Stimulated activated CD4-positive, alpha-beta T cell treated with anti-CD3 and anti-CD28 coated beads, Interleukin-4, amount 100 ng/mL, for 1 hour (primary cell): Measurements from ENCODE around the gene SFTPA2.
"Not testable (repeated sequence)": the region's sequence is repeated elsewhere in the genome, so short reads cannot be mapped to it uniquely, and the experiment has no call there.

Source experiments
- DNase-seq: peaks from one replicate; pipeline ENCODE4 v3.0.0-alpha.2; 2020

SFTPA2 gene

DNA sequence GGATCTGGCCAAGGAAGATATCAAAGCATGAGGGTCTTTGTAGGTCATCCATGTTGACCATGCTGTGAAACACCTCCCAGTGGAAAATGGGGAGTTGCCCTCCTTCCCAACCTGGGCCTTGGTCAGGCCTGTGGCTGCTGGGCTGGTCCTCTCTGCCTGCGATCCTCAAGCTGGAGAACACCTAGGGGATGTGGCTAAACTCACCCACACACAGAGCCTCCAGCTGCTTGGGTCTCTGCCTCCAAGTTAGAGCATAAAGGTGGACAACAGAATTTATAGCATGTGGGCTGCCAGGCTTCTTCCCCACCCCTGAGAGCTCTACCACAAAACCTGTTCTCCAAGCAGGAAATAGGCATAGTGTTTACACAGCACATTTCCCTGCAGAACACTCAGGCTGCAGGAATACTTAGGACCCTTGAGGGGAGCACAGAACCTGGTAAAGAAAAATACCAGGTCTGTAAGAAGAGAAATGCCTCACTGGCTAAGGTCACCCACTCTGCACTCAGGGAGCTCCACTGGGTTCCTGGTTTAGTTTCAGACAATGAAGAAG, at the start of gene SFTPA2:
Gene SFTPA2, minus strand, starts transcription at position 248 of the 550 bp plus-strand sequence. CDS start 924 bp downstream, outside the sequence.
- no peak for DNase-seq

- peak; percentile 27 for DNase-seq
Observed at GRCh38 chr10:79608505-79609375, 48.5 kb upstream of the SFTPA2 start.

DNA sequence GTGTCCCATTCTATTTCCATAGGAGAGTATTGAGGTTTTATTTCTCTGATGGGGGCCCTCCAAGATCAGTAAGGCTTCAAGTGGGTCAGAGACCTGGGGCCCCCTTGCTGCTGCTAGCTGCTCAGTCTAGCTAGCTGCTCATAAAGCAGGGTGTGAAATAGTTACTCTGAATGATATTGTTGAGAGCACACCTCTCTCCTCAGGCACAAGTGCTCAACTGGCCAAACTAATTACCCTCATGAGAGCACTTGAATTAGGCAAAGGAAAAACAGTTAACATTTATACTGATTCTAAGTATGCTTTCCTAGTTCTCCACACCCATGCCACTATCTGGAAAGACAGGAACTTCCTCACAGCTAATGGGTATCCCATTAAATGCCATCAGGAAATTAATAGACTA, 45.1 kb upstream of the SFTPA2 start:
- DNase-seq = no peak

- DNase-seq = no peak
Observed at GRCh38 chr10:79604294-79604693, 44.1 kb upstream of the SFTPA2 start.

- DNase-seq = no peak
Observed at GRCh38 chr10:79602953-79603352, 42.7 kb upstream of the SFTPA2 start.

DNA sequence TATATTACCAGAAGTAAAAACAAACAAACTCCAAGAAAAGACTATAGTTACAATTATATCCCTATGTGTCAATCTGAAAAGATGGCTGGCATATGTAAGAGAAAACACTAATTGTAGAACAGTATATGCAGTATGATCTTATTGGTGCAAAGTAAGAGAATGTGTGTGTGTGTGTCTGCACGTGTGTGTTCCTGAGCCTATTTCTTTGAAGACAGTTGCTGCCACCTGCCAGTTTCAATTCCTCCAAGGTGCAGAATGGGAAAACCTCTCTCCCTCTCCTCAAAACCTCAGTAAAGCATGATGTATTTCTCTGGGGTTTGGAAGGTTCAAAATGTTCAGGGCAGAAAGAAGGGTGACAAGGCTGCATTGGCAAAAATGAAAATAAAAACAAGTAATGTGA, 41.7 kb upstream of the SFTPA2 start:
- DNase-seq = no peak

- DNase-seq = not testable (repeated sequence)
Observed at GRCh38 chr10:79599644-79600043, 39.4 kb upstream of the SFTPA2 start.

DNA sequence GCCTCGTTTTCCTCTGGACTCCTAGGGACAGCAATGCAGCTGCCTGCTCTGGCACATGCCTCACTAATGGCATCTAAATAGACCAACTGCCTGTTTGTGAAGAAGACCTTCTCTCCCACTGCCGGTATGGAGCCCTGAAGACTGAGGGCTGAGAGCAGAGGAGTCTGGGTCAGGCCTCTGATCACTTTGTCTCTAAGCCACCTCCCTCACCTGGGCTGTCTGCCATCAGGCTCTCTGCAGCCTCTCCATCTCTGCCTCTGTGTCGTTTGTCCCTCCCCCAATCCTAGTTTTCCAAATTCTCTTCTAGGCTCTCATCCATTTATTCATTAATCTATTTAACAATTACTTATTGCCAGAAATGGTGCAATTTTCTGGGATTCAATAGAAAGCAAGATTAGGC, 35.3 kb upstream of the SFTPA2 start:
- no peak for DNase-seq

GRCh38 chr10:79594565-79594964, 34.4 kb upstream of the SFTPA2 start:
- not testable (repeated sequence) for DNase-seq

DNA sequence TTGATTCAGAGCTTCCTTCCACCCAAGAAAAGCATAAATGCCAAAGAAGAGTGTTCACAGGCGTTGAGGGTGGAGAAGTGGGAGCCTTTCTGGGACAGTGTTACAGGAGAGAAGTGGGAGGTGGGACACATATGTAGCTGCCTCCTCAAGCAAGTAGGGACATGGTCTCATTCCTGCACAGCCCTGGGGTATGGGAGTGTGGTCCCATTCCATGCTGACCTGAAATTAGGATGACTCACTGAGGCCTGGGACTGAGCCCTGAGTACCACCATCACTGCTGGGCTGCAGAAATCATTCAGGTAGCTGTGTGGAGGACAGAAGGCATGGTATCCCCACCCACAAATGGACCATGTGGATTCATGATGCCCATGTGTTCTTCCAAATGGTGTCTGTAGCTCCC, 33.2 kb upstream of the SFTPA2 start:
- no peak for DNase-seq

DNA sequence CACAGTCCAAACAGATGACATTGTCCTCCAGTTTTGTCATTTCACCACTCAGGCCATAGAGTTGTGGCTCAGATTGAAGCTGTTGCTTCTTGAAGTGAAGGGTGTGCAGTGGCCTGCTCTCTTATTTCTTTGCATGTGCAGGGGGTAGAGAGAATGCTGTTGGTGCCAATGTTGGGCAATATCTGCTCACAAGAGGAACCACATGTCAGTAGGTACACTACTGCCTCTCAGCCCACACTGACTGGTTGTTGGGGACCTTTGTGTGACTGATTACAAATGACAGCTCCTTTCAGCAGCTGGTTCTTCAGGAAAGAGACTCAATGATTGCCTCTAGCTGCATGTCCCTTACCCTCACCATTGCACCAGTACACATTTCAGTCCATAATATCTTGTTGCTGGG, 28.6 kb upstream of the SFTPA2 start:
- DNase-seq = no peak

DNA sequence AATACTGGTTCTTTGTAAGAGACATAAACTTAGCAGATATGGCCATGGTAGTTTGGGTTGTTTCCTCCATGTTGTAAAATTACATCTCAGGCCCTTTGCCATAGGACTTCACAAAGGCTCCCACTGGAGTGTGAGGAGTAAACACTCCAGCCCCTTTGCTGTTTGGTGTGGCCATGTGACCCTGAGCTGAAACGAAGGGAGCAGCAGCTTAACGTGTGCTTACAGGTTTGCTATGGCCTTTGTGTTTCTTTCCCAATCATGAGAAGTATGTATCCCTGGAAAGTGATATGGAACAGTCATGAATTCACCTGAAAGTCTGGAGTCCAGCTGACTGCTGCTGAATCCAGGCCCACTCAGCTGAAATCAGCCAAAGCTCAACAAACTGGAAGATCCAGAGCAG, 26.7 kb upstream of the SFTPA2 start:
- DNase-seq = no peak

- DNase-seq = no peak
Observed at GRCh38 chr10:79585870-79586527, 25.8 kb upstream of the SFTPA2 start.

- DNase-seq = no peak
Observed at GRCh38 chr10:79583488-79584024, 23.3 kb upstream of the SFTPA2 start.

DNA sequence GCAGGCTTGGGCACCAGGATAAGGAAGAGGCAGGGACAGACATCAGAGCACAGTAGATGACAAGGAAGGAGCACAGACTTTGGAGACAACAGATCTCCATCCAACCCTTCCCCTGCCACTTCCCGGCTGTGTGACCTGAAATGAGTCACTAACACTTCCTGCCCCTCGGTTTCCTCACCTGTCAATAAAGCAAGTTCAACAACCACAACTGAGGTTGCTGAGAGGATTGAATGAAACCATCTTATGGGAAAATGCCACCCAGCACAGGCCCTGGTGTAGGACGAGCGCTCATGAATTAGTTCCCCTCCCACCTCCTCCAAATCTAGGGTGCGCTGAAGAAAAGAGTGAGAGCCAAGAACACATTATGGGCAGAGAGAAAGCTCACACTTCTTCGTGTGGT, 22.7 kb upstream of the SFTPA2 start:
- not testable (repeated sequence) for DNase-seq

- no peak for DNase-seq
Observed at GRCh38 chr10:79582096-79582495, 21.9 kb upstream of the SFTPA2 start.

DNA sequence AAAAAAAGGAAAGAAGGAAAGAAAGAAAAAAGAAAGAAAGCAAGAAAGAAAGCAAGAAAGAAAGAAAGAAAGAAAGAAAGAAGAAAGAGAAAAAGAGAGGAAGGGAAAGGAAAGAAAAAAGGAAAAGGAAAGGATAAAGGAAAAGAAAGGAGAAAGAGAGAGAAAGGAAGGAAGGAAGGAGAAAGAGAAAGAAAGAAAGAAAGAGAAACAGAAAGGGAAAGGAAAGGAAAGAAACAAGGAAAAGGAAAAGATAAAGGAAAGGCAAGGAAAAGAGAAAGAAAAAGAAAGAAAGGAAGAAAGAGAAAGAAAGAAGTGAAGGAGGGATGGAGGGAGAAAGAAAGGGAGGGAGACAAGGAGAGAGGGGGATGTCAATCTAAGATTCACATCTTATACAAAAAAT, 20.8 kb upstream of the SFTPA2 start:
- no peak for DNase-seq

DNA sequence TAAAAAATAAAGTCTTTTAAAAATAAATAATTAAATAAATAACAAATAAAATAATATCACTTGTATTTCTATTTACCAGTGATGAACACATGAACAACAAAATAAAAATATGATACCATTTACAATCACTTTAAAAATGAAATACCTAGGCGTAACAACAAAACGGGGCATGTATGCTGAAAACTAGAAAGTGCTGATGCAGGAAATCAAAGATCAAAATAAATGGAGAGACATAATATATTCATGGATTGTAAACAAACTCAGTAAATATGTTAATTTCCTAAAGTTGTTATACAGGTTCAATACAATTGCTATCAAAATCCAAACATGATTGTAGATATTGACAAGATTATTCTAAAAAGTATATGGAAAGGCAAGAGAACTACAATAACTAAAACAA, 19.2 kb upstream of the SFTPA2 start:
- no peak for DNase-seq

DNA sequence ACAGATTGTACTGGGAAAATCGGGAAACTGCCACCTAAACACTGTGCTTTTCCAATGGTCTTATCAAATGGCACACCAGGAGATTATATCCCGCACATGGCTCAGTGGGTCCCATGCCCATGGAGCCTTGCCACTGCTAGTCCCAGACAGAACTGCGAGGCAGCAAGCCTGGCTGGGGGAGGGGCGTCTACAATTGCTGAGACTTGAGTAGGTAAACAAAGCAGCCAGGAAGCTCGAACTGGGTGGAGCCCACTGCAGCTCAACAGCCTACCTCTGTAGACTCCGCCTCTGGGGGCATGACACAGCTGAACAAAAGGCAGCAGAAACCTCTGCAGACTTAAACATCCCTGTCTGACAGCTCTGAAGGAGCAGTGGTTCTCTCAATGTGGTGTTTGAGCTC, 10.4 kb upstream of the SFTPA2 start:
- DNase-seq = not testable (repeated sequence)

- no peak for DNase-seq
Observed at GRCh38 chr10:79563426-79563825, 3.2 kb upstream of the SFTPA2 start.

DNA sequence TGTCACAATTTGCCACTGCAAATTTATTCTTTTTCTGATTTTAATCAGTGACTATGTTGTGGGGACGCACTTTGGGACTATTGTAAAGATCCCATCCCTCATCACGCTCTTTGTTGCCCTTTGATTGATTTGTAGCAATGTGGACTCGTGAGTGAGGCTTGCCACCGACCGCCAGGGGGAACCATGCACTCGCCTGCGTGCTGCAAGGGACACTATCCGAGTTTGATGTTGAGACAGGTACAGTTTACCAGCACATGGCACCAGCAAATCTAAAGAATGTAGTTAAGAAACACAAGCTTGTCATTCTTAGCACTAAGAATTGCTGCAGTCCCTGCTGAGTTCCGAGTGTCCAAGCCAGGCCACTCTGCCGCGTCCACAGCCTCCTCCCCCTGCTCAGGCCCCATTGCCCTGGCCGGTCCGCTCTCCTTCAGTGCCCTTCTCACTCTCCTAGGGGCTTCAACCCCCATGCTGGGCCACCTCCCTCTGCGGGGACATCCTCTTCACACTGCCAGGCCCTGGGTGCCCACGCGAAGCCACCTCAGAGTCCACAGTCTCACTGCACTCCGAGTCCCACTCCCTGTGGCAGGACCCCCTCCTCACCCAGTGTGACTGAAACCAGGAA, 2.0 kb upstream of the SFTPA2 start:
- peak; percentile 67 for DNase-seq

DNA sequence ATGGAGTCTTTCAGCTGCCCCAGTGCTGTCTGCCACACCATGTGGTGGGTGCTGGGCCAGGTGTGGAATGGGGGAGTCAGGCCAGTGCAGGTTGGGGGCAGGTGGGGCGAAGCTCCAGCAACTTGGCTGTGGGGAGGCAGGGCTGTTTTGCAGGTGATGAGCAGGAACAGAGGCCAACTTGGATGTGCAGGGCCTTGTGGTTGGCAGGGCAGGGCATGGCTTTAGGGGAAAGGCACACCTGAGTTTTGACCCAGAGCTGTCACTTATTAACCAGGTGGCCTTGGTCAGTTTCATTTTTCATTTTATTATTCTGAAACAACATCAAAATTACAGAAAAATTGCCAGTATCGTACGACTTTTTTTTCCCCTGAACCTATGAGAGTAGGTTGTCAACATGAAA, 1.1 kb upstream of the SFTPA2 start:
- DNase-seq = no peak

DNA sequence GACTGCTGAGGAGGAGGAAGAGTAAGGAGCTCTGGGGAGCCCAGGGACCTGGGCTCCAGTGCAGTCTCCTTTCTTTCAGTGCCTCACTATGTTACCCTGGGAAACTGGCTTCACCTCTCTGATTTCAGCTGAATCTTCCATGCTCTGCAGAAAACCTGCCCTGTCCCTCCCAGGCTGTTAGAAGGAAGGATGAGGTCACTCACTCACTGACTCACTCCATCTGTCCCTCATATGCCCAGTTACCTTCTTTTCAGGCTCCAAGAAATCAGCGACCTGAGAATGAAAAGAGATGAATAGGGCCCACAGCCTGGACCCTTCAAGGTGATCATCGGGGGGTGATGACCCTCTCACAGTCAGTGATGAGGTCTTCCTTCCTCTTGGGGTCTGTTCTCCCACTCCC, 481 bp downstream of the SFTPA2 start:
- DNase-seq = no peak
